GM19452 (cell line): ENCODE data around the gene SLC6A1.

Source experiments
- ATAC-seq: cut with Tn5 transposase; IDR thresholded peaks from one replicate; pipeline ENCODE4 v1.9.1; 2021; ENCODE audit not compliant: unreplicated experiment

Gene SLC6A1

DNA sequence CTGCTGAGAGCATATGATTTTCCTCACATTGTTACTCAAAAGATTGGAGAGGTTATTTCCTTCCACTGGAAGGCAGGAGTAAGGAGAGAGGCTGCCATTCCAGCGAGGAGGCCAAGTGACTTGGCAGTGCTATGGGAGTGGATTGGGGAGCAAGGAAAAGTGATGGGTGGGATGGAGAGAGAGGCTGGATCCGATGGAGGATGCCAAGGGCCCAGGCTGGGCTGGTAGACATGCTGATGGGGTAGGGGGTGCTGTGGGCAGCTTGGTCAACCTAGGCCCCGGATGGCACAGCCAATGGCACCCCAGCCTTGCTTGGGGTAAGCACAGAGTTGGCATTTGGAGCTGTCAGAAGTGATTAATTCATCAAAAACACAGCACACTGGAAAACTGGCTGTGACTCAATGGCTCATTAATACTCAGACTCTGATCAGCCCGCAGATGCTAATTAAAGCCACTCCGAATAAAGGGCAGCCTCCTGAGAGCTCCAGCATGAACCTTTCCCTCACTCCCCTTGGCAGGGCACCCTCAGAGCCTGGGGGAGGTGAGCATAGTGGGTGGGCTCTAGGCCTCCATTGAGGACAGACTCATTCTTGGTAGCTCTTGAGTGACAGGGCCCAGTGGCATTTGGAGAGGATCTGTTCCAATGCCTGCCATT lies 22.1 kb upstream of the SLC6A1 start:
- ATAC-seq: no peak

DNA sequence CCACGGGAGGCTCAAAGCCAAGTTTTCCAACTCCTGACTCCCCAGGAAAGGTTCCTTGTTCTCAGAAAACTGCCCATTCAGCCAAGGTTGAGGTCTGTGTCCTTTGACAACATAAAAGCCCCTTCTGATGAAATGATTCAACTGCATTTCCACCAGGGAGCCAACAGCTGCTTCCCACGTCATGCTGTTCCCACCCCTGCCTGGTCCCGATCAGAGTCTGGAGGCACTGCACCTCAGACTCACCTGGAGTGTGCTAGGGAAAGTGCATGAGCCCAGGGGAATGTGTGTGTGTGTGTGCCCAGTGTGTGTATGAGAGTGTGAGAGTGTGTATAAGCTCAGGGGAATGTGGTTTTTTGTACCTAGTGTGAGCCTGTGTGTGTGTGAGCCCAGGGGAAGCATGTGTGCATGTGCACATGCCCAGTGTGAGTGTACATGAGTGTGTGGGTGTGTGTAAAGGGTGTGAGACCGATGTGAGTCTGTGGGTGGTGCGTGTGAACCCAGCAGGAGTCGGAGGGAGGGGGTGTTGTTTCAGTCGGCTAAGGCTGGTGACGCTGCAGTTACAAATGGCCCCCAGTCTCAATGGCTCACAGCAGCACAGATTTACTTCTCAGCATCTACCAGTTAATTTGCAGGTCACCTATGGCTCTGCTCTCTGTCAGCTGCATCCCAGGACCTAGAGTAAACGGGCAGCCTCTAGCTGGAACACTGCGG lies 20.3 kb upstream of the SLC6A1 start:
- no peak for ATAC-seq

DNA sequence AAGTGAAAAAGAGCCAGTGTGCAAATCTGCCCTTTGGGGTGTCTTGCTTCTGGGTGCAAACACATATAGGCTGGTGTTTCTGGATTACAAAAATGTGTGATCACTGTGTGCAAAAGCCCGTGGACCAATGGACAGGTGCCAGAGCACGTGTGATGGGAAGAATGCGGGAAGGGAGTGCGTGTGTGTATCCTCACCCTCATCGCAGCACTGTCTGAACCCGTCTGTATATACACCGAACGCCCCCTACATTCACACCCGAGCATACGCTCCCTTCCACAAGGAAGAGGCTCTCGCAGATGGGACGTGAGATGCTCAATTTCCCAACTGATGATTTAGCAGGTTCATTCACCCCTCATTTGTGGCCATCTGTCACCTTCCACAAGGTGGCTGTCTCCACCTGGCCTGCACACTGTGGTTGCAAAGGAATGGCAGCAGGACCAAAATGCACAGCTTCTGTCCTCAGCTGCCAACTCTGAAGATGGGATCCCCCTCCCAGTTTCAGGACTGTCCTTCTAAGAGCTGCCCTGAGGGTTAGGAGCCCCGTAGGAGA lies 19.4 kb upstream of the SLC6A1 start:
- no peak for ATAC-seq

- ATAC-seq: no peak
Measured at GRCh38 chr3:10974131-10974530, 18.4 kb upstream of the SLC6A1 start.

- ATAC-seq: no peak
Measured at GRCh38 chr3:10974746-10975375, 17.7 kb upstream of the SLC6A1 start.

- no peak for ATAC-seq
Measured at GRCh38 chr3:10975695-10976234, 16.8 kb upstream of the SLC6A1 start.

DNA sequence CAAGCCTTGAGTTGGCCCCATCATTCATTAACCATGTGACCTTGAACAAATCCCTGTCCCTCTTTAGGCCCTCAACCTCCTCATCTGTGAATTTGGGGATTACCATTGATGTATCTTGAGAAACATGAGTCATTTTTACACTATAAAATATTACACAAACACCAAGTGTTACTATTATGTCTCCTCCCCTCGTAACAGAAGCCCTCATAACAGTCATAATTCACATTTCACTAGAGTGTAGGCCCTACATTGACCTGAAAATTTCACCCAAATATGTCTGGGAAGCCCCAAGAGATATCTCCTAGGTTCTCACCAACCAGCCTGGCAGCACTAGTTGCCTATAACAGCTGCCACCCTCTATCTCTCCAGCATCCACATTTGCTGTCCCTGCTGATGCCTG lies 15.8 kb upstream of the SLC6A1 start:
- ATAC-seq: no peak

- ATAC-seq: no peak
Measured at GRCh38 chr3:10977892-10978510, 14.5 kb upstream of the SLC6A1 start.

- ATAC-seq: no peak
Measured at GRCh38 chr3:10978956-10979355, 13.6 kb upstream of the SLC6A1 start.

DNA sequence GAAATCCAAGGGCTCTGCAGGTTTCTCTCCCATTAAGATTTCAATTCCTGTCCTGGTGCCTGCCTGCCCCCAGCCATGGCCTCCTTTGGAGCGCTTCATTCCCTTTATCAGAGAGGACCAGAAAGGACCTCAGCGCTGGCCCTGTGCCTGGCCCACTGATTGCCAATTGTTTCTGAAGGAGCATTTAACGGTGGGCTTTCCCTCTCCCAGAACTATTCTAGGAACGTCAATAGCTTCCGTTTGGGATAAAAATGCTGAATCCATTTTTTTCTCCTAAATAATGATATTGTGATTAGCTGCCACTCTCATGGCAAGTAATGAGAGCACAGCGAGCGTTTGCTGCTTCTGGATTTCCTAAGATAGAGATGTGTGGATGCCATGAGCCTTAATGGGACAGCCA lies 12.2 kb upstream of the SLC6A1 start:
- no peak for ATAC-seq

DNA sequence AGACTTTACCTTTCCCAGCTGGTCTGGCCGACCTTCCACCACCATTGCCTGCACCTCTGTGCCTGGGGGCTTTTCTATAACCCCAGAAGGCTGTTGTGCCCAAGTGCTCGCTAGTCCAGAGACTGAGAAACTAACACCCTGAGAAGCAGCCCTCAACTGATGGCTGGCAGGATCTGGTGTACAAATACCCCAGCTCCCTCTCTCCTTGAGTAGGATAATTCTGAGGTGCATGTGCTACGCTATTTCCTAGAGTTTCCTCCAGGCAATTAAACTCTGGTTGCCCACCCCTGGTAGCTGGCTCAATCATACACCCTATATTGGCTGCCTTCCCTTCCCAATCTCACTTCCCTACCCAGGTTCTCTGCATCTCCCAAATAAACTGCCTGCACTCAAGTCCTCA lies 11.5 kb upstream of the SLC6A1 start:
- no peak for ATAC-seq

DNA sequence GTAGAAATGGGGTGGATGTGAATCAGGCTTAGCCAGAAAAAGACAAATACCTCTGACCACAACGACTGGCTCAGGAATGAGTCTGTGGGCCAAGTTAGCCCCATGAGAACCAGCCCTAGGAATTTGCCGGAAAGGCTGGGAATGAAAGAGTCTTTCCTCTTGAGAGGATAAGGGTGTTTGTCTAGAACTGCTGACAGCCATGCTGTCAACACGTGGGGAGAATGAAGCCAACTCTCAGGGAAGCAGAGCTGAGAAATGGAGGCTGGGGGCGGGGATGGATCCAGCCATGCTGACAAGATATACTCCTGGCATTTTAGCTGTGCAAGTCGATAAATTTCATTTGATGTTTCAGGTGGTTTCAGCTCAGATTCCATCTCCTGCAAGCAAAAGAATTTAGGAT lies 10.6 kb upstream of the SLC6A1 start:
- no peak for ATAC-seq

DNA sequence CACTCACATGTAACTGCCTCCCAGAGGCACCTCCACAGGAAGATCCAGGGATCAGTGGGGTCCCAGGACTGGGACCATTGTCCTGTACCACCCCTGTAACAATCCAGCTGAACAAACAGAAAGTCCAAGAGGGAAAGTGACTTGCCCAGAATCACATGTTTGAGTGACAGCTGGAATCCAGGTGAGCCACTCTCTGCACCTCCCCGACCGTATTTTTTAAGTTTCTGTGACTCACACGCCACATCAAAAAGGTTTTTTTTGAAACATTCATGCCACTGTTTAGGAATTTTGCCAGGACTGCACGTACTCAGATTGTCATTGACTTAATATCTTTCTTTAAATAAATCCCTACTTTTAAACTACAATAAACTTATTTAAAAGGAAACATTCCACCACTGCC lies 9.8 kb upstream of the SLC6A1 start:
- ATAC-seq: no peak

DNA sequence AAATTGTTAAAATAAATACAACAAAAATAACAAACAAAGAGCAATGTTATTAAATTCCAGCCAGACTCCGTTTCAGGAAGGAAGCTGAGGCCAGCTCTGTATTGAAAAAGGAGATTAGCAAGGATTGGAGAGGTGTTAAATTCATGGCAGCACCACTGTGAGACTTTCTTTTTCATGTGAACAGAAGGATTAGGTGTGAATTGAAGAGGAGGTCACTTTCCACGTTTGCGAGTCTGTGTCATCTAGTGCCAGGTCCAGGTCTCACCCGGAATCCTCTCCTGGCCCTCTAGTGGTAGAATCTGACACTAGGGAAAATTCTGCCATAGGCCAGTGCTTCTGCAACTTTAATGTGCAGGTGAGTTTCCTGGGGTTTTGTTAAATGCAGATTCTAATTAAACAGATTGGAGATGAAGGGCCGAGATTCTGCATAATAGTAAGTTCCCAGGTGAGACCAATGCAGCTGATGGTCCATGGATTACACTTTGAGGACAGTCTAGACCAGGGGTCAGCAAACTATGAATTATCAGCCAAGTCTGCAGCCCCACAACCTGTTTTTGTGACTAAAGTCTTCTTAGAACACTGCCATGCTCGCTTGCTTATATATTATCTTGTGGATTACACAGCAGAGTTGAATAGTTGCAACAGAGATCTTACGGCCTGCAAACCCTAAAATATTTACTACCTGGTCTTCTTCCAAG lies 9.2 kb upstream of the SLC6A1 start:
- ATAC-seq: no peak

DNA sequence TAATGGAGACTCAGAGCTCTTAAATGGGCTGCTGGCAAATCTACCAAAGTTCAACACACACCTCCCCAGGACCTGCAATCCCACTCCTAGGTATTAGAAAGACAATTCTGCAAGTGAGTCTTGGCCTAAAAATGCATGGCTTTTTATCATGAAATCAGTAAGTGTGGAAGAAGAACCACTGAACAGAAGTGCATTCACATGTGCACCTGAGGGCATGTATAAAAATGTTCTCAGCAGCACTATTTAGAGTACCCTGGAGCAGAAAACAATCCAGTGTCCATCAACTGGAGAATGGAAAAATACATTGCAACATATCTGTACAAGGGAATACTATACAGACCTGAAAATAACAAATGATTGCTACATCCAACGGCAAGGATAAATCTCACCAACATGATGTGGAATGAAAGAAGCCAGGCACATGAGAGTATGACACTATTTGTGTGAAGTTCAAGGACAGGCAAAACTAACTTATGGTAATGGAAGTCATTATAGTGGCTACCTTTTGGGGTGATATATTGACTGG lies 8.1 kb upstream of the SLC6A1 start:
- no peak for ATAC-seq

GRCh38 chr3:10985181-10985580 lies 7.4 kb upstream of the SLC6A1 start:
- no peak for ATAC-seq

- ATAC-seq: no peak
Measured at GRCh38 chr3:10986592-10986991, 6.0 kb upstream of the SLC6A1 start.

DNA sequence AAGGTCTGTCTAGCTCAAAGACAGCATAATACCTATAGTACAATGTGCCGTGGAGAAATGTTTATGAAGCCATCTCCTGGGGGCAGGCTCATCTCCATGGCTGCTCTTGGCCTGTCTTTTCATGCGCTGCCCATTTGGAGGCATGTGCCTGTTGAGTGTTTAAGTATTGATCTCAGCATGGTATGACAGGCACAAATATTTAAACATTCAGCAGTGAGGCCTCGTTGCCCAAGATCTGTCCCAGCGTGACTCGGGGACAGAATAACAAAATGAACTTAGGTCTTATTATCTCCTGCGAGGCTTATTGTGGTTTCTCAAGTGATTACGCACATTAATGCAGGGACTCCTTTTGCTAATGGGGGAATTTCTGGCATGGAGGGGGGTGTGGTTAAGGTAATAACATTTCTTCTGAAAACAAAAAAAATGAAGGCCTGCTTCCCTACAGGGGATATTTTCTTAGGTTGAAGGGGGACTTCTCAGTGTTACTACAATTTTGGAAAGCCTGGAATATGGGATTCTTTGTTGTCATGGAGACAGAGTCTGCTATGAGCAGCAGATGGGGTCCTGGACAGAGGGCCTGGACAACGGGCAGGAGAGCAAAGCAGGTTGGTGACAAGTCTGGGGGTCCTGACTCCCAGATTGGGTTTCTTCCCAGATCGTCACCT lies 4.4 kb upstream of the SLC6A1 start:
- no peak for ATAC-seq

GRCh38 chr3:10988991-10989484 lies 3.5 kb upstream of the SLC6A1 start:
- no peak for ATAC-seq
